Measurements from ENCODE around the gene ZNF273. TPM values are rescaled to one million over a fixed set of nuclear protein-coding genes. Genes with fewer than 3 reads are reported as not detected.
A peak's percentile ranks its signal among the peaks of the same experiment; 100 is the strongest.
"Not testable (repeated sequence)": the region's sequence is repeated elsewhere in the genome, so short reads cannot be mapped to it uniquely, and the experiment has no call there.

The ZNF273 gene
- total RNA-seq, result 10 to 100 TPM in 2 of 3 donors, 1 to 10 TPM in 1; 6.9 to 21.7 (median 18.0) TPM

DNA sequence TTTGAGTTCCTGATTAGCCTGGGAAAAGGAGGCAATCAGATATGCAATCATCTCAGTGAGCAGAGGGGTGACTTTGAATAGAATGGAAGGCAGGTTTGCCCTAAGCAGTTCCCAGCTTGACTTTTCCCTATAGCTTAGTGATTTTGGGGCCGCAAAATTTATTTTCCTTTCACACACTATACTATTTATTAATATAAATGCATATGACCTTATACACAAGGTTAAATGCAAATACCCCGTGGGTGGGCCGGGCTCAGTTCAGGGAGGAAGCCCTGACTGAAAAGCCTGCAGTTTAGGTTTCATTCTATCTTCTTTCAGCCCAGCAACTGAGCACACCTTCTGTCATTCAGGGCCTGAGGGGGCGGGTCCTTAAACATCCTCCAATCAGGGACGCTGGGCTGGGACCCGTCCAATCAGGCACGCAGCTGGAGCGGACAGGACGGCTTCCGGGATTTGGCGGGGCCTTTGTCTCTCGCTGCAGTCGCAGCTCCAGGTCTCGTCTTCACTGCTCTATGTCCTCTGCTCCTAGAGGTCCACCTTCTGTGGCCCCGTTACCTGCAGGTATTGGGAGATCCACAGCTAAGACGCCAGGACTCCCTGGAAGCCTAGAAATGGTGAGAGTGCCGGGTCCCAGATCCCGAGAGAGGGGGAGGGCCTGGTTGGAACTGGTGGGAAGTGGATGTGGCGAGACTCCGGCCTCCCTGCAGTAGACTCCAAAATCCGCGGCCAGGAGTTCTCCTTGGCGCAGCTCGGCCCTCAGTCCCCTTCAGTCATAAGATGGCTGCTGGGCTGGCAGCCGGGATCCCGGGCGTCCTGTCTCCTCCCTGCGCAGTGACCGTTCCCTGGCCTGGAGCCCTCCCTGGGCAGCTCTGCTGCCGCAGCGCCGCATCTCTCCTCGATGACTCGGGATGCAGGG, at the start of gene ZNF273:
ZNF273 (plus strand) TSS at position 468 of the 916 bp plus-strand sequence; CDS start at position 513, 45 bp downstream.
- Histone ChIP-seq H3K36me3 (no peaks in the 10 kb centered on the region), H3K4me1 (no peaks in the 10 kb centered on the region), H3K9me3 (no peaks in the 10 kb centered on the region), H3K27ac (peak within 1 kb of the TSS; percentile 81 to 83), H3K27me3 (no peaks in the 10 kb centered on the region), H3K4me3 (peak within 1 kb of the TSS; percentile 66 to 92 (median 84))
- intact Hi-C loops (cut with DNase I; ENCODE audit: low total_unique reads), result no loop called here
- TF ChIP-seq POLR2A (IDR thresholded peaks at IDR 0.05), result no peak
- TF ChIP-seq, protein P1, sequence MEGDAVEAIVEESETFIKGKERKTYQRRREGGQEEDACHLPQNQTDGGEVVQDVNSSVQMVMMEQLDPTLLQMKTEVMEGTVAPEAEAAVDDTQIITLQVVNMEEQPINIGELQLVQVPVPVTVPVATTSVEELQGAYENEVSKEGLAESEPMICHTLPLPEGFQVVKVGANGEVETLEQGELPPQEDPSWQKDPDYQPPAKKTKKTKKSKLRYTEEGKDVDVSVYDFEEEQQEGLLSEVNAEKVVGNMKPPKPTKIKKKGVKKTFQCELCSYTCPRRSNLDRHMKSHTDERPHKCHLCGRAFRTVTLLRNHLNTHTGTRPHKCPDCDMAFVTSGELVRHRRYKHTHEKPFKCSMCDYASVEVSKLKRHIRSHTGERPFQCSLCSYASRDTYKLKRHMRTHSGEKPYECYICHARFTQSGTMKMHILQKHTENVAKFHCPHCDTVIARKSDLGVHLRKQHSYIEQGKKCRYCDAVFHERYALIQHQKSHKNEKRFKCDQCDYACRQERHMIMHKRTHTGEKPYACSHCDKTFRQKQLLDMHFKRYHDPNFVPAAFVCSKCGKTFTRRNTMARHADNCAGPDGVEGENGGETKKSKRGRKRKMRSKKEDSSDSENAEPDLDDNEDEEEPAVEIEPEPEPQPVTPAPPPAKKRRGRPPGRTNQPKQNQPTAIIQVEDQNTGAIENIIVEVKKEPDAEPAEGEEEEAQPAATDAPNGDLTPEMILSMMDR (IDR thresholded peaks at IDR 0.05), result no peak
- TF ChIP-seq POLR2AphosphoS5 (IDR thresholded peaks at IDR 0.05), result peak; percentile 27 to 83 (median 68)
- DNase-seq (ENCODE audit: low spot score in 2 of 2), result peak; percentile 96 to 97

- Histone ChIP-seq H3K4me3 (no peak overlapping the region), H3K9me3 (no peaks in the 10 kb centered on the region), H3K27ac (no peak overlapping the region), H3K4me1 (no peaks in the 10 kb centered on the region), H3K27me3 (no peaks in the 10 kb centered on the region), H3K36me3 (no peaks in the 10 kb centered on the region)
- TF ChIP-seq POLR2AphosphoS5 (IDR thresholded peaks at IDR 0.05) (no peak), POLR2A (IDR thresholded peaks at IDR 0.05) (no peak)
- TF ChIP-seq, protein P1 (IDR thresholded peaks at IDR 0.05), result no peak
- intact Hi-C loops (cut with DNase I; ENCODE audit: low total_unique reads), result no loop called here
- DNase-seq (ENCODE audit: low spot score in 2 of 2), result no peak
Measured at GRCh38 chr7:64853679-64854078, 49.4 kb upstream of the ZNF273 start.

- TF ChIP-seq POLR2A (IDR thresholded peaks at IDR 0.05) (no peak), POLR2AphosphoS5 (IDR thresholded peaks at IDR 0.05) (no peak)
- TF ChIP-seq, protein P1 (IDR thresholded peaks at IDR 0.05), result no peak
- no peak for DNase-seq (ENCODE audit: low spot score in 2 of 2)
- H3K4me1 ChIP-seq, result no peaks in the 10 kb centered on the region
- intact Hi-C loops (cut with DNase I; ENCODE audit: low total_unique reads), result no loop called here
- no peaks in the 10 kb centered on the region for H3K9me3 ChIP-seq
- H3K36me3 ChIP-seq, result no peaks in the 10 kb centered on the region
- H3K27ac ChIP-seq, result no peak overlapping the region
- H3K27me3 ChIP-seq, result no peaks in the 10 kb centered on the region
- H3K4me3 ChIP-seq, result no peak overlapping the region
Measured at GRCh38 chr7:64854969-64855368, 48.1 kb upstream of the ZNF273 start.

DNA sequence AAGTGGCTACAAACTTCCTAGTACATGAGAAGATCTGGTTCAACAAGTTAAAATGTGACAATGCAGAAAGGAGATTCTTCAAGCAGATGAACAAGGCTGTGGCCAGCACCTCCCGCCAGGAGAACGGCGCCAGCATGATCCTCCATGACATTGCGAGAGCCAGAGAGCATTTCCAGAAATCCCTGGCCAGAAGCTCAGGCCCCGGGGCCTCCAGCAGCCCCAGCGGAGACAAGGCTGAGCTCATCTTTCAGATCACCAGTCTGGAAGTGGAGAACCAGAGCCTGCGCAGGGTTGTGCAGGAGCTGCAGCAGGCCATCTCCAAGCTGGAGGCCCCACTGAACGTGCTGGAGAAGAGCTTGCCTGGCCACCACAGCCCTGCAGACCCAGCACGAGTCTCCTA, 40.1 kb upstream of the ZNF273 start:
- Histone ChIP-seq H3K9me3 (no peaks in the 10 kb centered on the region), H3K4me1 (no peaks in the 10 kb centered on the region), H3K27ac (no peak overlapping the region), H3K36me3 (no peaks in the 10 kb centered on the region), H3K27me3 (no peaks in the 10 kb centered on the region), H3K4me3 (no peak overlapping the region)
- DNase-seq (ENCODE audit: low spot score in 2 of 2), result peak in 1 of 2 donors; percentile 29
- TF ChIP-seq, protein P1 (IDR thresholded peaks at IDR 0.05), result no peak
- TF ChIP-seq POLR2A (IDR thresholded peaks at IDR 0.05) (no peak), POLR2AphosphoS5 (IDR thresholded peaks at IDR 0.05) (no peak)
- intact Hi-C loops (cut with DNase I; ENCODE audit: low total_unique reads), result no loop called here

DNA sequence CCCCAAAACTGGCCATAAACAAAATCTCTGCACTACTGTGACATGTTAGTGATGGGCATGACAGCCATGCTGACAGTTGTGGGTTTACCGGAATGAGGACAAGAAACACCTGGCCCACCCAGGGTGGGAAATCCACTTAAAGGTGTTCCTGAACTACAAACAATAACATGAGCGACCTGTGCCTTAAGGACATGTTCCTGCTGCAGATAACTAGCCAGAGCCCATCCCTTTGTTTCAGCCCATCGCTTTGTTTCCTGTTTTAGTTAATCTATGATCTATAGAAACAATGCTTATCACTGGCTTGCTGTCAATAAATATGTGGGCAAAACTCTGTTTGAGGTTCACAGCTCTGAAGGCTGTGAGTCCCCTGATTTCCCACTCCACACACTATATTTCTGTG, 39.5 kb upstream of the ZNF273 start:
- not testable (repeated sequence) for DNase-seq (ENCODE audit: low spot score in 2 of 2); H3K36me3 ChIP-seq

More for the DNA sequence above, 39.5 kb upstream of the ZNF273 start:
- H3K27me3 ChIP-seq; H3K9me3 ChIP-seq; H3K4me3 ChIP-seq; H3K4me1 ChIP-seq; H3K27ac ChIP-seq; intact Hi-C loops (cut with DNase I; ENCODE audit: low total_unique reads): not testable (repeated sequence)

Measured in breast epithelium (tissue), 4 donors.